B cell (primary cell): ENCODE results near the gene LTO1. TPM values are rescaled to one million over a fixed set of nuclear protein-coding genes. Genes with fewer than 3 reads are reported as not detected.

Experiments used
- ATAC-seq: fragments of 200-7000 bp; cut with Tn5 transposase; one replicate; pipeline ENCODE4 v1.10.0; 2021; ENCODE audit warnings: low read depth, mild to moderate bottlenecking, moderate number of reproducible peaks, moderate library complexity
- CTCF ChIA-PET: fragments of 350-600 bp; sonication (Branson Sonifier 250); formaldehyde crosslinking; loops from one replicate; lab custom pipeline; 2021; ENCODE audit warnings: antibody characterized with exemption, inconsistent platforms; lab: Charles Lee
- POLR2A ChIA-PET: fragments of 350-600 bp; sonication (Branson Sonifier 250); formaldehyde crosslinking; loops from one replicate; lab custom pipeline; 2021; ENCODE audit warnings: antibody characterized with exemption; lab: Charles Lee
- DNase-seq: peaks from one replicate; pipeline ENCODE4 v3.0.0; 2013
- H2AFZ ChIP-seq: 2 replicates; pipeline ENCODE4 v1.6.1; 2012; ENCODE audit warnings: mild to moderate bottlenecking, low read depth, low read length; ENCODE audit not compliant: insufficient read depth, poor library complexity, severe bottlenecking
- H3K27ac ChIP-seq, 2 donors: 1 replicate in 1 of 2; 2 replicates in 1 of 2; pipeline ENCODE4 v1.5.1; 2012 to 2013; ENCODE audit warnings: low read length in 2 of 2, mild to moderate bottlenecking in 2 of 2, moderate library complexity in 1 of 2
- H3K27me3 ChIP-seq, 4 experiments: fragments of 200-600 bp in 1 of 4; sonication (generic) in 1 of 4; replicated peaks in 1 of 4; 1 replicate in 2 of 4; 2 replicates in 2 of 4; pipeline versions ENCODE4 v1.6.1 to v1.7.0; 2013 to 2016; ENCODE audit warnings: low read length in 3 of 4, mild to moderate bottlenecking in 2 of 4, mixed read lengths in 1 of 4, moderate library complexity in 1 of 4; ENCODE audit not compliant: insufficient read depth in 4 of 4, control insufficient read depth in 3 of 4; ENCODE audit errors: control extremely low read depth in 1 of 4
- H3K36me3 ChIP-seq, 2 experiments: replicated peaks in 1 of 2; 1 replicate in 1 of 2; 2 replicates in 1 of 2; pipeline versions ENCODE4 v1.6.1 to v1.7.1; 2013; ENCODE audit warnings: low read length in 1 of 2; ENCODE audit not compliant: insufficient read depth in 2 of 2, control insufficient read depth in 1 of 2; ENCODE audit errors: control extremely low read depth in 1 of 2, extremely low read depth in 1 of 2
- H3K4me1 ChIP-seq, 2 donors: fragments of 200-600 bp in 1 of 2; sonication (generic) in 1 of 2; 1 replicate in 1 of 2; 2 replicates in 1 of 2; pipeline versions ENCODE4 v1.5.1 to v1.6.1; 2013 to 2017; ENCODE audit warnings: low read length in 2 of 2; ENCODE audit not compliant: control insufficient read depth in 2 of 2, insufficient read depth in 2 of 2
- H3K4me2 ChIP-seq: replicated peaks from 2 replicates; pipeline ENCODE3; 2012; ENCODE audit warnings: mild to moderate bottlenecking, low read depth, low read length; ENCODE audit not compliant: poor library complexity, severe bottlenecking
- H3K4me3 ChIP-seq, 5 experiments: fragments of 200-600 bp in 1 of 5; sonication (generic) in 1 of 5; 1 replicate in 3 of 5; 2 replicates in 2 of 5; pipeline versions ENCODE4 v1.5.1 to v1.7.0; 2011 to 2016; ENCODE audit warnings: low read length in 4 of 5, mild to moderate bottlenecking in 4 of 5, low read depth in 2 of 5, control low read depth in 1 of 5, moderate library complexity in 1 of 5; ENCODE audit not compliant: insufficient read depth in 1 of 5; ENCODE audit errors: control extremely low read depth in 1 of 5, extremely low read depth in 1 of 5
- H3K79me2 ChIP-seq: fragments of 200-600 bp; sonication (generic); one replicate; pipeline ENCODE4 v1.6.0; 2016; ENCODE audit warnings: low read length; ENCODE audit not compliant: control insufficient read depth, insufficient read depth
- H3K9ac ChIP-seq: fragments of 200-600 bp; sonication (generic); 2 replicates; pipeline ENCODE4 v1.6.1; 2017; ENCODE audit warnings: mild to moderate bottlenecking, low read length, moderate library complexity
- H3K9me3 ChIP-seq, 3 donors: one replicate each; pipeline versions ENCODE4 v1.6.1 to v1.7.1; 2013; ENCODE audit warnings: low read length in 2 of 3; ENCODE audit not compliant: control insufficient read depth in 2 of 3, insufficient read depth in 1 of 3; ENCODE audit errors: control extremely low read depth in 1 of 3
- H4K20me1 ChIP-seq: 2 replicates; pipeline ENCODE4 v1.6.0; 2012; ENCODE audit warnings: mild to moderate bottlenecking, low read length; ENCODE audit not compliant: insufficient read depth, control insufficient read depth, poor library complexity, severe bottlenecking
- H3K27ac Mint-ChIP-seq: one replicate; pipeline ENCODE4 v1.8.0; 2021; ENCODE audit warnings: mixed read lengths
- H3K27me3 Mint-ChIP-seq: one replicate; pipeline ENCODE4 v1.8.0; 2021; ENCODE audit warnings: mixed read lengths
- H3K4me1 Mint-ChIP-seq: one replicate; pipeline ENCODE4 v1.8.0; 2021; ENCODE audit warnings: mixed read lengths
- H3K4me3 Mint-ChIP-seq: one replicate; pipeline ENCODE4 v1.8.0; 2021; ENCODE audit warnings: mixed read lengths
- H3K9me3 Mint-ChIP-seq: one replicate; pipeline ENCODE4 v1.8.0; 2022; ENCODE audit warnings: mixed read lengths; ENCODE audit not compliant: insufficient read depth
- EZH2 ChIP-seq: IDR thresholded peaks from 2 replicates; pipeline ENCODE4 v1.6.1; 2012; ENCODE audit warnings: borderline replicate concordance, low read depth, mild to moderate bottlenecking, moderate library complexity, low read length; ENCODE audit not compliant: insufficient read depth, poor library complexity, severe bottlenecking
- WGBS: methylation state at CpG from one replicate; pipeline ENCODE4 v1.1.5; 2013; ENCODE audit warnings: missing lambda C conversion rate; ENCODE audit not compliant: insufficient coverage; 5-methylcytosine and 5-hydroxymethylcytosine counted together
- intact Hi-C: fragments of 100-400 bp; cut with micrococcal nuclease; formaldehyde crosslinking; loops from one replicate; pipeline ENCODE4 v1.10.0; 2022
- polyA plus RNA-seq: library from polyadenylated mRNA; depleted of rRNA; stranded (reverse); fragments of >200 nt; gene quantifications from 2 replicates; pipeline ENCODE4 v1.2.3, GENCODE V29; 2012
- total RNA-seq, 2 donors: library from RNA; stranded (reverse); fragments of 120-200 nt in 1 of 2; gene quantifications; 1 replicate in 1 of 2; 2 replicates in 1 of 2; pipeline versions ENCODE4 v1.2.3 to v1.2.4, GENCODE V29; 2013 to 2022
- TF ChIP-seq, protein P1 (sequence below): fragments of 200-600 bp; IDR thresholded peaks from one replicate; pipeline ENCODE4 v1.8.0; 2022; ENCODE audit warnings: antibody characterized with exemption, mild to moderate bottlenecking

The LTO1 gene
- total and polyA plus RNA-seq, 2 donors (not counting 1 experiment from before 2014, with no cell fraction given): 44.4 to 68.8 TPM

DNA sequence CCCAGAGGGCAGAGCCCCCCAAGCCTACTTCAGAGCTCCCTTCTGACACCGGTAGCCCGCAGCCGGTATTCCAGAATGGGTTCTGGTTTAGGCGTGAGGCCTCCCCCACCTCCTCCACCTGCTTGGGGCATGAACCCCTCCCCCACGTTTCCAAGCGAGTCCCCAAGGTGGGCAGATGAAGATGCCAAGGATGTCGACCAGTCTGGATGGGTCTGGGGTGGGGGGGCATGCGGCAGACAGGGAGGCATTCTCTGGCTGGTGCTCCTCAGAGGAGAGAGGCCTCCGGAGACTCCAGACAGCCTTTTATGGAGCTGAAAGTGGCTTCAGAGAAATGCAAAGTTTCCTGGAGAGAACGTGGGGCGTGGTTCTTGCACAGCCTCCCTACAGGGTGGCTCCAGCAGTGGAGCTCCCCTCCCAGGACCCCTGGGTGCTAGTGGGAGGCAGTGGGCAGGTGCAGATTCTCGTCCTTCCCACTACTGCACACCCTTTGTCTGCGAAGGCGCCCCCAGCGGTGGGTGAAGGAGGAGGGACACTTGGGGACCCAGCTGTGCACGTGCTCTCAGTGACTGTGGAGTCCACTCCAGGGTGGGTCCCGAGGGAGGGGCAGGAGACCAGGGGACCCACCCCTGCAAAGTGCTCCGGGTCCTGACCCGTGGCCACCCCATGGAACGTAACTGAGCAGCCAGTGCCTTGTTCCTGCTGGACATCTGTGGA lies 30.0 kb downstream of the LTO1 start:
- Mint-ChIP-seq H3K9me3 (no peaks in the 10 kb centered on the region), H3K4me1 (peaks cover 26% of the 10 kb centered on the region), H3K27ac (no peak overlapping the region), H3K4me3 (no peak overlapping the region), H3K27me3 (peaks cover 6% of the 10 kb centered on the region)
- WGBS: 89% methylated on average over 8 of the region's 20 CpGs
- Histone ChIP-seq H3K9me3 (peaks cover 0 to 4% (median 0%) of the 10 kb centered on the region in 3 donors), H2AFZ (no peak overlapping the region), H3K36me3 (peaks cover 0 to 4% of the 10 kb centered on the region in 2 experiments), H3K79me2 (peaks cover 6% of the 10 kb centered on the region), H3K4me2 (no peak overlapping the region), H3K27ac (no peak overlapping the region), H3K4me3 (no peak overlapping the region), H4K20me1 (peaks cover 38% of the 10 kb centered on the region), H3K27me3 (peaks cover 0 to 12% (median 5%) of the 10 kb centered on the region in 4 experiments), H3K9ac (no peak overlapping the region), H3K4me1 (peaks cover 13 to 25% of the 10 kb centered on the region in 2 donors)
- ATAC-seq: no peak
- CTCF ChIA-PET: interaction anchor here (1.2 to 4.9 kb wide), 4 partner anchors 25 to 544 kb away, joined by 5 to 71 read pairs (median 30); partner anchors contain the start of gene MYEOV
- intact Hi-C loops: no loop called here
- POLR2A ChIA-PET: no interaction called here
- TF ChIP-seq, protein P1, sequence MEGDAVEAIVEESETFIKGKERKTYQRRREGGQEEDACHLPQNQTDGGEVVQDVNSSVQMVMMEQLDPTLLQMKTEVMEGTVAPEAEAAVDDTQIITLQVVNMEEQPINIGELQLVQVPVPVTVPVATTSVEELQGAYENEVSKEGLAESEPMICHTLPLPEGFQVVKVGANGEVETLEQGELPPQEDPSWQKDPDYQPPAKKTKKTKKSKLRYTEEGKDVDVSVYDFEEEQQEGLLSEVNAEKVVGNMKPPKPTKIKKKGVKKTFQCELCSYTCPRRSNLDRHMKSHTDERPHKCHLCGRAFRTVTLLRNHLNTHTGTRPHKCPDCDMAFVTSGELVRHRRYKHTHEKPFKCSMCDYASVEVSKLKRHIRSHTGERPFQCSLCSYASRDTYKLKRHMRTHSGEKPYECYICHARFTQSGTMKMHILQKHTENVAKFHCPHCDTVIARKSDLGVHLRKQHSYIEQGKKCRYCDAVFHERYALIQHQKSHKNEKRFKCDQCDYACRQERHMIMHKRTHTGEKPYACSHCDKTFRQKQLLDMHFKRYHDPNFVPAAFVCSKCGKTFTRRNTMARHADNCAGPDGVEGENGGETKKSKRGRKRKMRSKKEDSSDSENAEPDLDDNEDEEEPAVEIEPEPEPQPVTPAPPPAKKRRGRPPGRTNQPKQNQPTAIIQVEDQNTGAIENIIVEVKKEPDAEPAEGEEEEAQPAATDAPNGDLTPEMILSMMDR: no peak
- TF ChIP-seq EZH2: no peak
- DNase-seq: no peak
